ENCODE measurements around the gene MRPL2.
"Not testable (repeated sequence)": the region's sequence is repeated elsewhere in the genome, so short reads cannot be mapped to it uniquely, and the experiment has no call there.

Gene MRPL2

DNA sequence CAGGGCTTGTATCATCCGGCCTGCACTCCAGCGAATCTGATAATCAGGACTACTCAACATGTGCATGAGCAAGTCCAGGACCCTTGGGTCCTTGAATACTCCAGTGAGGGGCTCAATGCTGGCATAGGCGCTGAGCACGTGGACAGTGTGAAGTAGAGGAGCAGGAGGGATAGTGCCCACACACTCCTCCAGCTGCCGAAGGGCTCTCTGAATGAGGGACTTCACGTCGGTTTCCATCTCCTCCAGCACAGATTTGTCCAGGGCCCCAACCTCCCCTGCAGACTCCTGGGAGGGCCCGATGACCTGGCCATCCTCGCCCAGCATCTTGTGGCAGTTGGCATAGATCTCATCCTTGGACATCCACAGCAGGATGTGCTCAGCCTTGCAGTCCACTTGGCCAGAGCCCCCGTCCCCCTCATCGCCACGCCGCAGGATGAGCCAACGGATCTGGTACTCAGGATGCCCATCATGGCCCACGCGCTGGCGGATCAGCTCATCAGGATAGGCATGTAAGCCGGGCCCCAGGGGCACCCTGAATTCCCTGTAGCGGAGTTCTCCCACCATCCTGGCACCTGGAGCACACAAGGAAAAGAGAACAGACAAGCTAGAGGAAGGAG, 6.9 kb downstream of the MRPL2 start:
- peak overlapping the region; percentile 85 to 89 for H3K4me3 ChIP-seq (replicated peaks in 1 of 2; ENCODE audit: low read depth in 2 of 2, low read length in 2 of 2)
- DNase-seq (ENCODE audit: low read depth in 2 of 2) = no peak
- TF ChIP-seq, protein P1, sequence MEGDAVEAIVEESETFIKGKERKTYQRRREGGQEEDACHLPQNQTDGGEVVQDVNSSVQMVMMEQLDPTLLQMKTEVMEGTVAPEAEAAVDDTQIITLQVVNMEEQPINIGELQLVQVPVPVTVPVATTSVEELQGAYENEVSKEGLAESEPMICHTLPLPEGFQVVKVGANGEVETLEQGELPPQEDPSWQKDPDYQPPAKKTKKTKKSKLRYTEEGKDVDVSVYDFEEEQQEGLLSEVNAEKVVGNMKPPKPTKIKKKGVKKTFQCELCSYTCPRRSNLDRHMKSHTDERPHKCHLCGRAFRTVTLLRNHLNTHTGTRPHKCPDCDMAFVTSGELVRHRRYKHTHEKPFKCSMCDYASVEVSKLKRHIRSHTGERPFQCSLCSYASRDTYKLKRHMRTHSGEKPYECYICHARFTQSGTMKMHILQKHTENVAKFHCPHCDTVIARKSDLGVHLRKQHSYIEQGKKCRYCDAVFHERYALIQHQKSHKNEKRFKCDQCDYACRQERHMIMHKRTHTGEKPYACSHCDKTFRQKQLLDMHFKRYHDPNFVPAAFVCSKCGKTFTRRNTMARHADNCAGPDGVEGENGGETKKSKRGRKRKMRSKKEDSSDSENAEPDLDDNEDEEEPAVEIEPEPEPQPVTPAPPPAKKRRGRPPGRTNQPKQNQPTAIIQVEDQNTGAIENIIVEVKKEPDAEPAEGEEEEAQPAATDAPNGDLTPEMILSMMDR (IDR thresholded peaks at IDR 0.05; ENCODE audit: low read depth, low read length) = no peak

DNA sequence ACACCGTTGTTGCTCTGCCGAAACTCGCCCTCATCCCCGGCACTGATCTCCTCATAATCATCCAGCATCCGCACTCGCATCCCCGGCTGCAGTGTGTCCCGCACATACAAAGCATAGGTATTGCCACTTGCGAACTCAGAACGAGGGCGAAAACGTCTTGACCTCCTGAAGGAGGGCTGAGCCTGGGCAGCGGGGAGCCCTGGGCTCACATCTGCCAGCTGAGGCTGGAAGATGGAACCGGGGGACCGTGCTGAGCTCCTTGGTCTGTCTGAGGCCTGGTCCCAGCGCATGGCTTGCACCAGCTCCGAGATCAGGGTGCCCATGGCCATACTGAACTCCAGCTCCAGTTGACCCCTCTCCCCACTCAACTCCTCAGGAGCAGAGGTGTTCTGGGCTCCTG, 8.3 kb downstream of the MRPL2 start:
- TF ChIP-seq, protein P1 (IDR thresholded peaks at IDR 0.05; ENCODE audit: low read depth, low read length) = no peak
- DNase-seq (ENCODE audit: low read depth in 2 of 2) = no peak
- H3K4me3 ChIP-seq (replicated peaks in 1 of 2; ENCODE audit: low read depth in 2 of 2, low read length in 2 of 2) = no peak overlapping the region

DNA sequence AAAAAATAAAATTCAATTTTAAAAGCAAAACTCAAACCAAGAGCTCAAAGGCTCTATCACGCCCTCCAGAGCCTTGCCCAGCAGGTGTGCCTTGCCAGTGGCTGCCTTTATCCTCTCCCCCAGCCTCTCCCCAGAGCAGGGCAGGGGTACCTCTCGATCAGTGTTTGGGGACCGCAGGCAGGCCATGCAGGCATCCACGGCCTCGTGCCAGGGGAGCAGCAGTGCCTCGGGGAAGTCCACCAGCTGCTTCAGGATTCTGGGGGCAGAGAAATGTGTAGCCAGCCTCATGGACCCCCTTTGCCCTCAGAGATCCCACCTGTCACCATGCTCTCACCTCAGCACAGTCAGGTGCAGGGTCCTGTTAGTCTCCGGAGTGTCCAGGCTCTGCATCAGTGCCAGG, 11.2 kb downstream of the MRPL2 start:
- H3K4me3 ChIP-seq (replicated peaks in 1 of 2; ENCODE audit: low read depth in 2 of 2, low read length in 2 of 2) = no peak overlapping the region
- TF ChIP-seq, protein P1 (IDR thresholded peaks at IDR 0.05; ENCODE audit: low read depth, low read length) = no peak
- DNase-seq (ENCODE audit: low read depth in 2 of 2) = no peak

DNA sequence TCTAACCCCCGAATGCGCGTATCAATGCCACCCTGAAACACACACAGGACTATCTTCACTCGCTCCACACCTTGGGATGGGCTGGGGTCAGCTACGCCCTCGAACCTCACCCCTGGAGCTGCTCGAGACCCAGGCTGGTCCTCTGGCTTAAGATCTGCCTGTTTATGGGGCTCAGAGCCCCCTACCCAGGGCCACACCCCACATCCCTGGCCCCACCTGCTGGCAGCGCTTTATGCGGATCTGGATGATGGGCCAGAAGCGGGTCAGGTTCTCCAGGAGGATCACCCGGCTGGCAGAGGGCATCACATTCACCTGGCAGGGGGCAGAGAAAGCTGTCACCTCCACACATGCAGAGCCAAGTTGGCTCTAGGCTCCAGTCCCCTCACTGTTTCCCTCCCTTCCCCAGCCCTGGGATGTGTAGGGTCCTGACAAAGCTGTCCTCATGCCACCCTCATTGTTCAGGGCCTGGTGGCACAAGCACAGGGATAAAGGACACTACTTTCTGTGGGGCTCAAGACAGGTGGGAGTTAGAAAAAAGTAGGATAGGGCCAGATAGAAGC, 13.8 kb downstream of the MRPL2 start:
- no peak for DNase-seq (ENCODE audit: low read depth in 2 of 2)
- no peak overlapping the region for H3K4me3 ChIP-seq (replicated peaks in 1 of 2; ENCODE audit: low read depth in 2 of 2, low read length in 2 of 2)
- TF ChIP-seq, protein P1 (IDR thresholded peaks at IDR 0.05; ENCODE audit: low read depth, low read length) = no peak

DNA sequence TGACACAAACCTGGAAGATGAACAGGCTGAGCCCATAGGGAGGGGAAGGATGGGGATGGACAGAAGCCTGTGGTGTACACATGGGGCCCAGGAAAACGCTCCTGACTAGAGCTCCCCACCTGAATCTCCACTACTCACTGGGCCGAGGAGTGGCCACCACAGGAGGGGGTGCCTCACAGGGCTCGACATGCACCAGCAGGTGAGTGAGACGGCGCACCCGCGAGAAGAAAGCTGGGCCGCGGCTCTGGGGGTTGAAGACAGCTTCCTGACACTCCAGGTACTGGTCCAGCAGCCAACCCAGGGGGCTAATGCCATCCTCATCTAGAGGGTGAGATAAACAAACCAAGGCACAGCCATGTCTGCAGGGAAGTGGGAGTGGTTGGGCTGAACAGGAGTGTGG, 15.9 kb downstream of the MRPL2 start:
- no peak for DNase-seq (ENCODE audit: low read depth in 2 of 2)
- H3K4me3 ChIP-seq (replicated peaks in 1 of 2; ENCODE audit: low read depth in 2 of 2, low read length in 2 of 2) = no peak overlapping the region
- TF ChIP-seq, protein P1 (IDR thresholded peaks at IDR 0.05; ENCODE audit: low read depth, low read length) = no peak

DNA sequence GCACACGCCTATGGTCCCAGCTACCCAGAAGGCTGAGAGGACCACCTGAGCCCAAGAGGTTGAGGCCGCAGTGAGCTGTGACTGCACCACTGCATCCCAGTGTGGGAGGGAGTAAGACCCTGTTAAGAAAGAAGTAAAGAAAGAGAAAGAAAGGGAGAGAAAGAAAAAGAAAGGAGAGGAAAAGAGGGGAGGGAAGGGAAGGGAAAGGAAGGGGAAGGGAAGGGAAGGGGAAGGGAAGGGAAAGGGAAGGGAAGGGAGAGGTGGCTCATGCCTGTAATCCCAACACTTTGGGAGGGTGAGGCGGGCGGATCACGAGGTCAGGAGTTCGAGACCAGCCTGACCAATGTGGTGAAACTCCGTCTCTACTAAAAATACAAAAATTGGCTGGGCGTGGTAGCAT, 17.8 kb downstream of the MRPL2 start:
- not testable (repeated sequence) for DNase-seq (ENCODE audit: low read depth in 2 of 2); H3K4me3 ChIP-seq (replicated peaks in 1 of 2; ENCODE audit: low read depth in 2 of 2, low read length in 2 of 2)

DNA sequence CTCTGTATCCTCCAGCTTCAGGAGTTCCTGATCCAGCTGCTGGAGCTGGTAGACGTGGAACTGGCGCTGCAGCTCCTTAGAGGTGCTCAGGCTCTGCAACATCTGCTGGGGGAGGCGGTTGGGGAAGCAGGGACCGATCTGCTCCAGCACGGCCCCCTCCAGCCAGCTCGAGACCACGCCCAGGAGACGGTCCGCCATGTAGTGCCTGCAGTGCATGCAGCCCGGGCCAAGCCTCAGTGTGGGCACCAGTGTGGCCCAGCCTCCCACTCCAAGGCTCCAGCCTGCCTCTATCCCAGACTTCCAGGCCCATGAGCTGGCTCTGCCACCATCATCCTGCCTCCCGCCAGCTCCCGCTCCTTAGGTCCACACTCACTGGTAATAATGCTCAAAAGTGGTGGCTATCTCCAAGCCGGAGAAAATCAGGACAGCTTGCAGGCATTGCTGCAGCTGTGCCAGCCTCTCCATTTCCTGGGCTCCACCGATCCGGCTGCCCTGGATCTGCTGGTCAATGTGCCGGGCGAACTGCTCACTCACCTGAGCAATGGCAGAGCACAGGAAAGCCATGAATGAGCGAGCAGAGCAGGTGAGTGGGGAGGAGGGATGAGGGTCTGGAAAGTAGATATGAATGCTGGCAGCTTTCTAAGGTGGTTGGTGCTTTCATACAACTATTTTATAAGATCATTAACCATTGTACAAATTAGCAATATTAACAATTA, 18.5 kb downstream of the MRPL2 start:
- TF ChIP-seq, protein P1 (IDR thresholded peaks at IDR 0.05; ENCODE audit: low read depth, low read length) = no peak
- H3K4me3 ChIP-seq (replicated peaks in 1 of 2; ENCODE audit: low read depth in 2 of 2, low read length in 2 of 2) = no peak overlapping the region

More for the DNA sequence above, 18.5 kb downstream of the MRPL2 start:
- no peak for DNase-seq (ENCODE audit: low read depth in 2 of 2)
